Fibroblast of lung (primary cell): ENCODE measurements around the gene STARD10.

Experiments used
- CTCF ChIP-seq, 2 donors: IDR thresholded peaks in 1 of 2; conservative IDR thresholded peaks in 1 of 2; 1 replicate in 1 of 2; 2 replicates in 1 of 2; pipeline ENCODE4 v1.5.1; 2011 to 2012; ENCODE audit warnings: low read length in 2 of 2, control low read depth in 1 of 2, inconsistent platforms in 1 of 2, low read depth in 1 of 2, mild to moderate bottlenecking in 1 of 2
- EZH2 ChIP-seq: IDR thresholded peaks from 2 replicates; pipeline ENCODE4 v1.5.1; 2012; ENCODE audit warnings: low read length, control low read depth, mild to moderate bottlenecking; ENCODE audit errors: missing control alignments

DNA sequence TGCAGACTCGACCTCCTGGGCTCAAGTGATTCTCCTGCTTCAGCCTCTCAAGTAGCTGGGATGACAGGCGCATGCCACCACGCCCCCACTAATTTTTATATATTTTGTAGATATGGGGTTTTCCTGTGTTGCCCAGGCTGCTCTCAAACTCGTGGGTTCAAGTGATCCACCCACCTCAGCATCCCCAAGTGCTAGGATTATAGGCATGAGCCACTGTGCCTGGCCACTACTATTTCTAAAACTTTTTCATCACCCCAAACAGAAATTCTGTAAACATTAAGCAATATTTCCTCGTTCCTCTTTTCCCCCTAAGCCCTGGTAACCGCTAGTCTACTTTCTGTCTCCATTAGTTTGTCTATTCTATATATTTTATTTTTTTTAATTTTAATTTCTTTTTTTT, 11.4 kb upstream of the STARD10 start:
- TF ChIP-seq EZH2 (no peak), CTCF (conservative IDR thresholded peaks at IDR 0.05 in 1 of 2, IDR thresholded peaks at IDR 0.05 in 1 of 2; ENCODE audit: low read depth in 1 of 2, low read length in 2 of 2) (no peak)
